ENCODE results near the gene PRM3.
"Not testable (repeated sequence)": the region's sequence is repeated elsewhere in the genome, so short reads cannot be mapped to it uniquely, and the experiment has no call there.

DNA sequence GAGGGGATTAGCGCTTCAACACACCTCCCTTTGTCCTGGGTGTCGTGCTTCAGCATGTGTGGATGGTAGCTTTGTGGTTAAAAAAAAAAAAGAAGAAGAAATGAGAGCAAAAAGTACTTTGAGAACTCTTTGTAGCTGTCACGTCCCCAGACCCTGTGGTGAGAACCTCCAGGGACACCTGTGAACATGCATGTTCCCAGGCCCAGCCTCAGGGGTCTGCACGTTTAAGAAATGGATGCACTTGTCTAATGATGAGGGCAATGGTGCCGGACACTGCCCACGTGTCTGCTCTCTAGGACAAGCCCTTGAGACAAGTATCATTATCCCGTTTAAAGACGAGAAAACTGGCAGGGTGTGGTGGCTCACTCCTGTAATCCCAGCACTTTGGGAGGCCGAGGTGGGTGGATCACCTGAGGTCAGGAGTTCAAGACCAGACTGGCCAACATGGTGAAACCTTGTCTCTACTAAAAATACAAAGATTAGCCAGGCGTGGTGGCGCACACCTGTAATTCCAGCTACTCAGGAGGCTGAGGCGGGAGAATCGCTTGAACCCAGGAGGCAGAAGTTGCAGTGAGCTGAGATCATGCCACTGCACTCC is 25.6 kb upstream of the PRM3 start:
- TF ChIP-seq, protein P1, sequence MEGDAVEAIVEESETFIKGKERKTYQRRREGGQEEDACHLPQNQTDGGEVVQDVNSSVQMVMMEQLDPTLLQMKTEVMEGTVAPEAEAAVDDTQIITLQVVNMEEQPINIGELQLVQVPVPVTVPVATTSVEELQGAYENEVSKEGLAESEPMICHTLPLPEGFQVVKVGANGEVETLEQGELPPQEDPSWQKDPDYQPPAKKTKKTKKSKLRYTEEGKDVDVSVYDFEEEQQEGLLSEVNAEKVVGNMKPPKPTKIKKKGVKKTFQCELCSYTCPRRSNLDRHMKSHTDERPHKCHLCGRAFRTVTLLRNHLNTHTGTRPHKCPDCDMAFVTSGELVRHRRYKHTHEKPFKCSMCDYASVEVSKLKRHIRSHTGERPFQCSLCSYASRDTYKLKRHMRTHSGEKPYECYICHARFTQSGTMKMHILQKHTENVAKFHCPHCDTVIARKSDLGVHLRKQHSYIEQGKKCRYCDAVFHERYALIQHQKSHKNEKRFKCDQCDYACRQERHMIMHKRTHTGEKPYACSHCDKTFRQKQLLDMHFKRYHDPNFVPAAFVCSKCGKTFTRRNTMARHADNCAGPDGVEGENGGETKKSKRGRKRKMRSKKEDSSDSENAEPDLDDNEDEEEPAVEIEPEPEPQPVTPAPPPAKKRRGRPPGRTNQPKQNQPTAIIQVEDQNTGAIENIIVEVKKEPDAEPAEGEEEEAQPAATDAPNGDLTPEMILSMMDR (IDR thresholded peaks at IDR 0.05): not testable (repeated sequence)
- not testable (repeated sequence) for TF ChIP-seq POLR2A (IDR thresholded peaks at IDR 0.05)

Data from breast epithelium (tissue), 3 donors.